Frontal cortex (tissue), 4 donors: ENCODE measurements around the gene MARCHF9. TPM values are rescaled to one million over a fixed set of nuclear protein-coding genes. Genes with fewer than 3 reads are reported as not detected.
A peak's percentile ranks its signal among the peaks of the same experiment; 100 is the strongest.

ENCODE experiments used
- DNase-seq, 2 donors: peaks; one replicate each; pipeline ENCODE4 v3.0.0; 2012; ENCODE audit warnings: low spot score in 2 of 2
- FAIRE-seq: peaks from 2 replicates; lab custom pipeline; 2012; peaks lifted over from hg19 to GRCh38; lab: Jason Lieb, UNC
- total RNA-seq: library from RNA; depleted of rRNA; stranded (reverse); fragments of >200 nt; gene quantifications from one replicate; pipeline ENCODE4 v1.2.3, GENCODE V29; 2014
- donor health status: control.
- donor health status: control.
- donor health status: control.

Gene MARCHF9
- total RNA-seq, 1 donor from 2014 or later = 17.5 TPM

- FAIRE-seq (no peak), DNase-seq (no peak)
Observed at GRCh38 chr12:57750561-57751431, 4.1 kb upstream of the MARCHF9 start.

GRCh38 chr12:57751432-57751787 lies 3.5 kb upstream of the MARCHF9 start:
- FAIRE-seq (no peak), DNase-seq (no peak)

- DNase-seq (peak; percentile 98 to 99), FAIRE-seq (no peak)
Observed at GRCh38 chr12:57751788-57752667, 2.9 kb upstream of the MARCHF9 start, which contains the start of gene CDK4. TSS of gene CDK4 (minus strand) at chr12:57752310. CDS start at chr12:57751717, 593 bp downstream.

- FAIRE-seq (no peak), DNase-seq (no peak)
Observed at GRCh38 chr12:57752668-57753000, 2.3 kb upstream of the MARCHF9 start.

GRCh38 chr12:57753756-57754337 lies 1.1 kb upstream of the MARCHF9 start:
- no peak for FAIRE-seq

GRCh38 chr12:57755194-57755453 lies 221 bp downstream of the MARCHF9 start:
- peak in 1 of 2 donors; percentile 54 for DNase-seq
- FAIRE-seq = no peak

More at GRCh38 chr12:57753756-57754337, 1.1 kb upstream of the MARCHF9 start:
- no peak for DNase-seq

- FAIRE-seq = no peak
- peak in 1 of 2 donors; percentile 75 for DNase-seq
Observed at GRCh38 chr12:57755454-57756372, 810 bp downstream of the MARCHF9 start.

- FAIRE-seq (no peak), DNase-seq (no peak)
Observed at GRCh38 chr12:57756406-57757341, 1.8 kb downstream of the MARCHF9 start.

- DNase-seq (no peak), FAIRE-seq (no peak)
Observed at GRCh38 chr12:57757771-57758170, 2.9 kb downstream of the MARCHF9 start.

GRCh38 chr12:57758552-57759359 lies 3.9 kb downstream of the MARCHF9 start:
- no peak for DNase-seq
- FAIRE-seq = no peak

GRCh38 chr12:57759360-57759980 lies 4.6 kb downstream of the MARCHF9 start:
- peak in 1 of 2 donors; percentile 17 for DNase-seq
- no peak for FAIRE-seq

GRCh38 chr12:57760347-57760982 lies 5.6 kb downstream of the MARCHF9 start:
- no peak for FAIRE-seq
- DNase-seq = peak in 1 of 2 donors; percentile 19

- FAIRE-seq = no peak
- DNase-seq = no peak
Observed at GRCh38 chr12:57761391-57761998, 6.6 kb downstream of the MARCHF9 start.

- DNase-seq (no peak), FAIRE-seq (no peak)
Observed at GRCh38 chr12:57762463-57762862, 7.6 kb downstream of the MARCHF9 start.

- FAIRE-seq = no peak
- no peak for DNase-seq
Observed at GRCh38 chr12:57763881-57764661, 9.2 kb downstream of the MARCHF9 start.

- FAIRE-seq (no peak), DNase-seq (no peak)
Observed at GRCh38 chr12:57764662-57765002, 9.7 kb downstream of the MARCHF9 start.
